Tibial nerve (tissue), 4 donors: ENCODE data around the gene PHF21B. TPM values are rescaled to one million over a fixed set of nuclear protein-coding genes. Genes with fewer than 3 reads are reported as not detected.

ENCODE experiments used
- DNase-seq, 2 donors: peaks; one replicate each; pipeline ENCODE4 v3.0.0-alpha.2; 2019; ENCODE audit warnings: low spot score in 2 of 2
- H3K27ac ChIP-seq, 4 donors: fragments of 200-600 bp; sonication (generic) in 3 of 4; one replicate each; pipeline ENCODE4 v1.5.1; 2017 to 2019; ENCODE audit warnings: mild to moderate bottlenecking in 1 of 4
- H3K27me3 ChIP-seq, 2 donors: fragments of 200-600 bp; sonication (generic) in 1 of 2; one replicate each; pipeline versions ENCODE4 v1.5.1 to v1.6.0; 2017 to 2019
- H3K36me3 ChIP-seq, 3 donors: fragments of 200-600 bp; sonication (generic); one replicate each; pipeline ENCODE4 v1.5.1; 2018 to 2019
- H3K4me1 ChIP-seq, 4 donors: fragments of 200-600 bp; sonication (generic) in 3 of 4; one replicate each; pipeline ENCODE4 v1.5.1; 2017 to 2019
- H3K4me3 ChIP-seq, 4 donors: fragments of 200-600 bp; sonication (generic) in 3 of 4; one replicate each; pipeline ENCODE4 v1.5.1; 2017 to 2019; ENCODE audit warnings: mild to moderate bottlenecking in 1 of 4, moderate library complexity in 1 of 4
- H3K9me3 ChIP-seq, 4 donors: fragments of 200-600 bp; sonication (generic) in 3 of 4; one replicate each; pipeline ENCODE4 v1.5.1; 2017 to 2019
- EP300 ChIP-seq, 2 donors: sonication (generic); formaldehyde crosslinking; IDR thresholded peaks; one replicate each; pipeline ENCODE4 v1.6.1; 2017; ENCODE audit warnings: antibody characterized with exemption in 2 of 2, mild to moderate bottlenecking in 1 of 2
- POLR2A ChIP-seq, 2 donors: fragments of 450-650 bp; IDR thresholded peaks; one replicate each; pipeline ENCODE4 v1.6.1; 2017; ENCODE audit warnings: antibody characterized with exemption in 2 of 2, mild to moderate bottlenecking in 2 of 2, moderate library complexity in 2 of 2
- WGBS, 2 donors: methylation state at CpG; one replicate each; pipeline ENCODE4 v1.1.5; 2018; 5-methylcytosine and 5-hydroxymethylcytosine counted together
- total RNA-seq, 4 donors: library from RNA; depleted of rRNA; stranded (reverse); fragments of >200 nt; gene quantifications; one replicate each; pipeline ENCODE4 v1.1.0, GENCODE V29; 2016
- TF ChIP-seq, protein P1 (sequence below), 5 experiments: fragments of 200-600 bp in 3 of 5; fragments of 450-650 bp in 2 of 5; sonication (generic) in 3 of 5; IDR thresholded peaks; one replicate each; pipeline ENCODE4 v1.5.1; 2016 to 2019; ENCODE audit warnings: antibody characterized with exemption in 5 of 5, mild to moderate bottlenecking in 3 of 5, moderate library complexity in 2 of 5

The PHF21B gene
- total RNA-seq, 4 donors from 2014 or later = 0.39 to 4.2 (median 0.90) TPM; not detected in 1

DNA sequence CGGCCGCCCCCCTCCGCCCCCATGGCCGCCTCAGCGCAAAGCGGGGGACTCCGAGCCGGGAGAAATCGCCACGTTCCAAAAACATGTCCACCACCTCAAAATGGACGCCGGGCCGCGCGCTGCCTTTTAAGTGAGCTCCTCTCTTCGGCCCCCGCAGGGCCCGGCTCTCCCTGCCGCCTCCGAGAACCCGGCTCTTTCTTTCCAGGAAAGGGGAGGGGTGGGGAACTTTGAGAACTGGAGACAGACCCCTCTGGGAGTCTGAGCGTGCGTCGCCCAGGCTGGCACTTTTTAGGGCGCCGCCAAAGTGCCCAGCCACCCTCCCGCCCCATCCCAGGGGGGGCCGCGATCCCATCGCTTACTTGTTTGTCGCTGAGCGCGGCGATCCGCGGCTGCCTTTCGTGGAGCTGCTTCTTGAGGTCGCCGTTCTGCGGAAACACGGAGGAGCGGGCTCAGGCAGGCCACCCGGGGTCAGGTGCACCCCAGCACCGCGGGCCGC, 1.6 kb downstream of the PHF21B start:
- WGBS, 2 donors = 1% methylated on average over 31 to 36 of the region's 46 CpGs
- peak overlapping the region; percentile 37 to 66 (median 45) for H3K4me3 ChIP-seq
- H3K36me3 ChIP-seq = no peaks in the 10 kb centered on the region
- no peak for TF ChIP-seq EP300 (IDR thresholded peaks at IDR 0.05)
- TF ChIP-seq POLR2A (IDR thresholded peaks at IDR 0.05) = no peak
- TF ChIP-seq, protein P1, sequence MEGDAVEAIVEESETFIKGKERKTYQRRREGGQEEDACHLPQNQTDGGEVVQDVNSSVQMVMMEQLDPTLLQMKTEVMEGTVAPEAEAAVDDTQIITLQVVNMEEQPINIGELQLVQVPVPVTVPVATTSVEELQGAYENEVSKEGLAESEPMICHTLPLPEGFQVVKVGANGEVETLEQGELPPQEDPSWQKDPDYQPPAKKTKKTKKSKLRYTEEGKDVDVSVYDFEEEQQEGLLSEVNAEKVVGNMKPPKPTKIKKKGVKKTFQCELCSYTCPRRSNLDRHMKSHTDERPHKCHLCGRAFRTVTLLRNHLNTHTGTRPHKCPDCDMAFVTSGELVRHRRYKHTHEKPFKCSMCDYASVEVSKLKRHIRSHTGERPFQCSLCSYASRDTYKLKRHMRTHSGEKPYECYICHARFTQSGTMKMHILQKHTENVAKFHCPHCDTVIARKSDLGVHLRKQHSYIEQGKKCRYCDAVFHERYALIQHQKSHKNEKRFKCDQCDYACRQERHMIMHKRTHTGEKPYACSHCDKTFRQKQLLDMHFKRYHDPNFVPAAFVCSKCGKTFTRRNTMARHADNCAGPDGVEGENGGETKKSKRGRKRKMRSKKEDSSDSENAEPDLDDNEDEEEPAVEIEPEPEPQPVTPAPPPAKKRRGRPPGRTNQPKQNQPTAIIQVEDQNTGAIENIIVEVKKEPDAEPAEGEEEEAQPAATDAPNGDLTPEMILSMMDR (IDR thresholded peaks at IDR 0.05) = no peak
- no peaks in the 10 kb centered on the region for H3K9me3 ChIP-seq
- peaks cover 0 to 46% (median 21%) of the 10 kb centered on the region in 4 donors for H3K4me1 ChIP-seq
- H3K27me3 ChIP-seq = peaks cover 0 to 47% of the 10 kb centered on the region in 2 donors
- H3K27ac ChIP-seq = peak overlapping the region in 3 of 4 donors; percentile 52 to 84 (median 55)
- no peak for DNase-seq

DNA sequence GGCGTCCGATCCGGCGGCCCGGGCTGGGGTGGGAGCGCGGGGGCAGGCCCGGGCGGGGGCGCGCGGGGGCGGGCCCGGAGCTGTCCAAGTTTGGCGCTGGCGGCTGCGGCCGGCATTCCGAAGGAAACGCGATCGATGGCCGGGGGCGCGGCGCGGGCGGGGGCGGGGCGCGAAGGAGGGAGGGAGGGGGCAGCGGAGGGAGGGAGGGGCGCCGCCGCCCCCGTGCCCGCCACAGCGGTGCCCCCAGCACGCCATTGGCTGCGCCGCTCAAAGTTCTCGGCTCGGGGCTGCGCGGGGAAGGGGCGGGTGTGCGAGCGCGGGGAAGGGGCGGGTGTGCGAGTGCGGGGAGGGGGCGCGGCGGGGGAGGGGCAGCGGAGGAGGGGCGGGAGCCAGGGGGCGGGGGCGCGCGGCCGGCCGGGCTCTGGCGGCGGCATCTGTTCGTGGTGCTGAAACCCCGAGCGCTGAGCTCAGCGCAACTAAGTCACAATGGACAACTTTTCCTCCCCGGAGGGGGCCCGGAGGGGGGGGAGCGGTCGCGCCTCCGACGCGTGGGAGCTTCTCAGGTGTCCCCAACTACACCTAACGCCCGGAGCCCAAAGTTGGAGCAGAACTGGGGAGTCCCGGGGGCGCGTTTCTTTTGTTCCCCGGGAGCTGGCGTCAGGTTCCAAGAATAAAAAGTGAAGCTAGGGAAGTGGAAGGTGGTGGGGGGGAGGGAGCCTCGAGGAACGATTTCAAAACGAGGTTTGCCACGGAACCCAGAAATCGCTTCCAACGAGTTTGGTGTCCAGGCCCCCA, 2.2 kb downstream of the PHF21B start:
- WGBS, 2 donors = 1% methylated on average over 27 of the region's 90 CpGs
- peak overlapping the region; percentile 37 to 66 (median 45) for H3K4me3 ChIP-seq
- peaks cover 0 to 44% of the 10 kb centered on the region in 2 donors for H3K27me3 ChIP-seq
- H3K4me1 ChIP-seq = peaks cover 0 to 46% (median 21%) of the 10 kb centered on the region in 4 donors
- no peak for TF ChIP-seq EP300 (IDR thresholded peaks at IDR 0.05)
- TF ChIP-seq, protein P1 (IDR thresholded peaks at IDR 0.05) = no peak
- TF ChIP-seq POLR2A (IDR thresholded peaks at IDR 0.05) = no peak
- H3K36me3 ChIP-seq = no peaks in the 10 kb centered on the region
- no peak for DNase-seq
- peak overlapping the region; percentile 32 to 84 (median 63) for H3K27ac ChIP-seq
- no peaks in the 10 kb centered on the region for H3K9me3 ChIP-seq

DNA sequence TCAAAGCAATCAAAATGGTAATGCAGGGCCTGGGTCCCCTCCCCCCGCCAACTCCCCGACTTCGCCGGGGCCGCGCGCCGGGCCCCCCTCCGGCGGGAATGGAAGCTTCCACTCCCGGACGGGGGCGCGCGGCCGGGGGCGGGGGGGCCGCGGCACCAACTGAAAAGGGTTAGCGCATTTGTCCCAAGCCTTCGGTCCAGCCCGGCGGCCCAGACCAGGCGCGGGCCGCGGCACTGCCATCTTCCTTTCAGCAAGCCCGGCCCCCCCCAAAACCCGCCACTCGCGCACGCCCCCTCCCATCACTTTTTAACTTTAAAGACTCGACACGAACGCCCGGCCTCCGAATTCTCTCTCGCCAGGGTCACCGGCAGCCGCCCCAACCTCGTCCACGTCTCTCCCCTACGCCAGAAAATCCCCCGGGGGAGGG, 2.8 kb downstream of the PHF21B start:
- H3K4me1 ChIP-seq = peaks cover 0 to 46% (median 21%) of the 10 kb centered on the region in 4 donors
- TF ChIP-seq POLR2A (IDR thresholded peaks at IDR 0.05) = no peak
- WGBS, 2 donors = 0 to 2% methylated on average over 26 to 44 of the region's 44 CpGs
- peak overlapping the region; percentile 32 to 84 (median 63) for H3K27ac ChIP-seq
- H3K9me3 ChIP-seq = no peaks in the 10 kb centered on the region
- H3K27me3 ChIP-seq = peaks cover 0 to 38% of the 10 kb centered on the region in 2 donors
- no peak for DNase-seq
- H3K36me3 ChIP-seq = no peaks in the 10 kb centered on the region
- H3K4me3 ChIP-seq = peak overlapping the region; percentile 28 to 66 (median 38)

DNA sequence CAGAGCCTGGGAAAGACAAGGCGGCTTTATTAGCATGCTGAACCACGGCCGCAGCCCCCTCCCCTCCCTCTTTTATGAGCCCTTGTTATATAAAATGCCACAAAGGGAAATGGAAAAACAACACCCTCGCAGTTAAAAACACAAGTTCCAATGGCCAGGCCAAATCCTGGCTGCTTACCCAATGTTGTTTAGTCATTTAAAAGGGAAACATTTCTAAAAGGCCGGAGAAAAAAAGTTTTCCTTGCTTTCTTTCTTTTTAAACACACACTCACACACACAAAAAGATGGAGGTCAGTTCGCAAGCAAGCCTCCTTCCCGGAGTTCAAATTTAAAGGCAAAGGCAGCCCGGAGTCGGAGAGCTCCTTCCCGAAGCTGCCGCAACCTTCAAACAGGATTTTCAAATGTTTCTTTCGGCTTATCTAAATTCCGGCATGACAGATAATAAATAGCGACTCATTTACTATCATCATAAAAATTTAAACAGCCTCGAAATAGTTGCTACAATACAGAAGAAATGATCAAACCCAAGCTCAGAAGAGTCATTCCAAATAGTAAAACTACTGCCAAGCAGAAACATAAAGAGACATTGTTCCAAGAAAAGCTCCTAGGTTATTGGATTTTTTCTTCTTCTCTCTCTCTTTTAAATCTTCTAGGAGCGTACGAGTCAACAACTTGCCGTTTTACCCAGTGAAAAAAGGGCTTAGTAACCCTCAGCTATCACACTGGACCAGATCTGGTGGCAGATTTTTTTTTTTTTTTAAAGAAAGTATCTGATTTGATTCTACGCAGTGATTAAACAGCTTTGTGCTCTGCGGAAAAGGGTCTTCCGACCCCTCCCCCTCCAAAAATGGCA, 3.5 kb downstream of the PHF21B start:
- H3K36me3 ChIP-seq = peaks cover 0 to 3% (median 0%) of the 10 kb centered on the region in 3 donors
- peaks cover 0 to 31% of the 10 kb centered on the region in 2 donors for H3K27me3 ChIP-seq
- H3K9me3 ChIP-seq = no peaks in the 10 kb centered on the region
- no peak for DNase-seq
- H3K4me3 ChIP-seq = peak overlapping the region; percentile 28 to 66 (median 38)
- H3K4me1 ChIP-seq = peaks cover 0 to 46% (median 21%) of the 10 kb centered on the region in 4 donors
- TF ChIP-seq, protein P1 (IDR thresholded peaks at IDR 0.05) = no peak
- peak overlapping the region; percentile 32 to 84 (median 63) for H3K27ac ChIP-seq
- 3% methylated on average over 21 of the region's 21 CpGs for WGBS, 2 donors

GRCh38 chr22:45001653-45002052, 8.2 kb downstream of the PHF21B start:
- no peak for DNase-seq
- Histone ChIP-seq H3K27ac (no peak overlapping the region), H3K4me1 (peaks cover 0 to 8% (median 3%) of the 10 kb centered on the region in 4 donors), H3K36me3 (peaks cover 0 to 7% (median 0%) of the 10 kb centered on the region in 3 donors), H3K4me3 (no peak overlapping the region), H3K9me3 (no peaks in the 10 kb centered on the region), H3K27me3 (peaks cover 0 to 7% of the 10 kb centered on the region in 2 donors)
- 93 to 96% methylated on average over 15 of the region's 15 CpGs for WGBS, 2 donors
- TF ChIP-seq, protein P1 (IDR thresholded peaks at IDR 0.05) = no peak
- TF ChIP-seq POLR2A (IDR thresholded peaks at IDR 0.05) = no peak
- no peak for TF ChIP-seq EP300 (IDR thresholded peaks at IDR 0.05)
